WTC11 (cell line): ENCODE measurements around the gene INTS7.

Experiments used
- ATF6 ChIP-seq: sonication (generic); formaldehyde crosslinking; IDR thresholded peaks from 2 replicates; pipeline ENCODE4 v1.8.1; 2023; ENCODE audit warnings: mild to moderate bottlenecking, missing genetic modification reagents
- CREM ChIP-seq: sonication (generic); formaldehyde crosslinking; IDR thresholded peaks from 2 replicates; pipeline ENCODE4 v1.8.1; 2022; ENCODE audit warnings: mild to moderate bottlenecking, missing genetic modification reagents, moderate library complexity
- CTCF ChIP-seq: fragments of 200-600 bp; IDR thresholded peaks from 2 replicates; pipeline ENCODE4 v1.8.0; 2022; ENCODE audit warnings: antibody characterized with exemption
- ESRRA ChIP-seq: sonication (generic); formaldehyde crosslinking; IDR thresholded peaks from 2 replicates; pipeline ENCODE4 v1.8.1; 2022; ENCODE audit warnings: mild to moderate bottlenecking, missing genetic modification reagents, borderline replicate concordance
- MAX ChIP-seq: sonication (generic); formaldehyde crosslinking; IDR thresholded peaks from 2 replicates; pipeline ENCODE4 v1.8.0; 2022; ENCODE audit warnings: mild to moderate bottlenecking, missing genetic modification reagents
- NFATC4 ChIP-seq: fragments of 250-450 bp; sonication (Bioruptor Pico); IDR thresholded peaks from 2 replicates; pipeline ENCODE4 v1.9.0; 2021; ENCODE audit warnings: mild to moderate bottlenecking
- NR1H2 ChIP-seq: sonication (generic); formaldehyde crosslinking; IDR thresholded peaks from 2 replicates; pipeline ENCODE4 v1.9.0; 2021; ENCODE audit warnings: mild to moderate bottlenecking, moderate library complexity, missing genetic modification reagents
- ZBTB43 ChIP-seq: sonication (generic); formaldehyde crosslinking; IDR thresholded peaks from 2 replicates; pipeline ENCODE4 v1.8.1; 2023; ENCODE audit warnings: mild to moderate bottlenecking, missing genetic modification reagents
- ZNF138 ChIP-seq: sonication (generic); formaldehyde crosslinking; conservative IDR thresholded peaks from 2 replicates; pipeline ENCODE4 v1.8.1; 2022; ENCODE audit warnings: mild to moderate bottlenecking, moderate library complexity, missing genetic modification reagents
- ZNF232 ChIP-seq: sonication (generic); formaldehyde crosslinking; IDR thresholded peaks from 2 replicates; pipeline ENCODE4 v1.8.0; 2022; ENCODE audit warnings: mild to moderate bottlenecking, missing genetic modification reagents
- ZNF317 ChIP-seq: sonication (generic); formaldehyde crosslinking; IDR thresholded peaks from 2 replicates; pipeline ENCODE4 v1.8.1; 2023; ENCODE audit warnings: low read depth, mild to moderate bottlenecking, moderate library complexity, missing genetic modification reagents, borderline replicate concordance
- ZNF423 ChIP-seq: fragments of 250-450 bp; sonication (Bioruptor Pico); IDR thresholded peaks from 2 replicates; pipeline ENCODE4 v2.1.2; 2022; ENCODE audit warnings: mild to moderate bottlenecking, moderate library complexity
- ZNF512 ChIP-seq: sonication (generic); formaldehyde crosslinking; IDR thresholded peaks from 2 replicates; pipeline ENCODE4 v1.8.1; 2022; ENCODE audit warnings: missing genetic modification reagents, borderline replicate concordance

- no peak for TF ChIP-seq CREM (CRISPR knock-in tag)
- no peak for TF ChIP-seq ATF6
- no peak for TF ChIP-seq NR1H2 (CRISPR knock-in tag)
- TF ChIP-seq CTCF = no peak
- no peak for TF ChIP-seq ZNF423 (CRISPR knock-in tag)
- TF ChIP-seq ZNF138 = no peak
- no peak for TF ChIP-seq NFATC4 (CRISPR knock-in tag)
- TF ChIP-seq MAX (CRISPR knock-in tag) = no peak
- no peak for TF ChIP-seq ZNF317 (CRISPR knock-in tag)
- no peak for TF ChIP-seq ZNF512 (CRISPR knock-in tag)
- no peak for TF ChIP-seq ZNF232 (CRISPR knock-in tag)
- TF ChIP-seq ZBTB43 (CRISPR knock-in tag) = no peak
- TF ChIP-seq ESRRA (CRISPR knock-in tag) = no peak
Observed at GRCh38 chr1:211896958-211897357, 138.4 kb downstream of the INTS7 start.
